Dermis microvascular lymphatic vessel endothelial cell (primary cell): Measurements from ENCODE around the gene METAP1D. TPM values are rescaled to one million over a fixed set of nuclear protein-coding genes. Genes with fewer than 3 reads are reported as not detected.
"Not testable (repeated sequence)": the region's sequence is repeated elsewhere in the genome, so short reads cannot be mapped to it uniquely, and the experiment has no call there.

Source experiments
- DNase-seq, 2 donors: peaks; one replicate each; pipeline versions ENCODE4 v3.0.0 to v3.0.0-alpha.2; 2010; ENCODE audit warnings: low read depth in 2 of 2
- total RNA-seq: library from RNA; depleted of rRNA; stranded (reverse); fragments of >200 nt; gene quantifications from 2 replicates; pipeline ENCODE4 v1.2.1, GENCODE V29; 2014

The METAP1D gene
- total RNA-seq, 1 donor from 2014 or later = 2.4 TPM

GRCh38 chr2:172101821-172102390, 102.2 kb downstream of the METAP1D start:
- no peak for DNase-seq

DNA sequence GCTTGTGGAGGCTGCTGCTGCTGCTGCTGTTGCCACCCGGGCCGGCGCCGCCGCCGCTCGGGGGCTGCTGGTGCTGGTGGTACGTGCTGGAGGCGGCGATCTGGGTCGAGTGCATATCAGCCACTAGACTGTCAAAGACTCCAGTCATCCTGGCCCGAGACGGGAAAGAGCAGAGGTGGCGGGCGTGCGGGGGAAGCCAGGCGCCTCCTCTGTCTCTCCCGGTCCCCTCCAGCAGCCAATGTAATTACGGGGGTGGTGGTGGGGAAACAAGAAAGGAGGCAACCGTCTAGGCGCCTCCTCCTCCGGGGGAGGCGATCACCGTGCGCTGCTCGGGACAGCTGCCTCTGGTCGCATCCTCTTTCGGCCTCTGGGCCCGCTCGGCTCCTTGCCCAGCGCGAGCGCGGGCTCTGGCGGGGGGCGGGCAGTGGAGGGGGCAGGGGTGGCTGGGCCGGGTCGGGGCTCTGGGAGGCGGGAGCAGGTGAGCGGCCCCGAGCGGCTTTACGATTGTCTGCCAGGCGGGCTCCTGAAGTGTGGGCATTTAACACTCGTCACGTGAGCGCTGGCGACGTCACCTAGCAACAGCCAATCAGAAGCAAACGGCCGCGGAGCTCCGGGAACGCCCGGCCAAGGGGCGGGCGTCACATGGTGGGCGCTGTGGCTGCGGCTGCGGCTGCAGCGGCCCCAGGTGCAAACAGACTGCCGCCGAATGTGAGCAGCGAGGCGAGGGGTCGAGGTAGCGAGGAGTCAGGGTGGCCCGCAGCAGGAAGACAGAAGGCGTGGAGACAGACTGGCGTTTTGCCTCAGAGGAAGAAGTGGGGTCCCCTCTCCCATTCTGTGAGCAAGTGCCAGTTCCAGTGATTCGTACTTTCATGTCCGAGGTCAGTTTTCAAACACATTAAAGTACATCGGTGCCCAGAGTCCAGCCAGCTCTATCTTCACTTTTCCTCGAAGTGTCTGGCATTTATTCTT, 102.9 kb downstream of the METAP1D start, which contains the start of gene DLX2:
Gene DLX2 (minus strand): TSS at position 510 of the 969 bp plus-strand sequence. CDS start 362 bp downstream, at position 148.
- peak; percentile 75 to 93 for DNase-seq

- peak; percentile 68 to 87 for DNase-seq
Observed at GRCh38 chr2:172103471-172104272, 103.9 kb downstream of the METAP1D start.

DNA sequence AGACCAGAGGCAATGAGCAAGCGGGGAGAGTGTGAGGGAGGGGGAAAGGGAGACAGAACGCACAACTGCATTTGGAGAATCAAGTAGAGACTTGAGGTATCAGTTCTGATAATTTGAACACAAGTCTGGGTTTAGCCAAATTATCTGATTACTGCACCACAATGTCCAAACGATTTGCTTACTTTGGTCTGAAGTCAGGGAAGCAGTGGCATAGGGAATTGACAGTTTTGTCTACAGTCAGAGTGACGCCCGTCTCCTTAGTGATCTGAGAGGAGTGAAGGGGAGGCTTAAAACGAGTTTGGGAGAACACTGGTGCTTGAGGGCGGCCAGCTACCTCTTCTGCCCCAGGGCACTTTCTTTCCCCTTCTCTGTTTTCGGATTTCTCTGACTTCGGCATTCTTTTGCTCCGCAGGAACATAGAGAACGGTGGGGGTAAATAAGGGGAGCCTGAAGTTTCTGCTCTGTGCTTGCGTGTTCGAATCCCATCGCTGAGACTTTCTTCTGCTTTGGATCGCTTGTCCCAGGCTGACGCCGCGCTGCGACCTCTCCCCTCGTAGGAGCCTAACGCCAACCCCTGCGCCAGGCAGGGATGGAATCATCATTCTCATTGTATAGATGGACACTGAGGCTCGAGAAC, 105.8 kb downstream of the METAP1D start:
- DNase-seq = no peak

DNA sequence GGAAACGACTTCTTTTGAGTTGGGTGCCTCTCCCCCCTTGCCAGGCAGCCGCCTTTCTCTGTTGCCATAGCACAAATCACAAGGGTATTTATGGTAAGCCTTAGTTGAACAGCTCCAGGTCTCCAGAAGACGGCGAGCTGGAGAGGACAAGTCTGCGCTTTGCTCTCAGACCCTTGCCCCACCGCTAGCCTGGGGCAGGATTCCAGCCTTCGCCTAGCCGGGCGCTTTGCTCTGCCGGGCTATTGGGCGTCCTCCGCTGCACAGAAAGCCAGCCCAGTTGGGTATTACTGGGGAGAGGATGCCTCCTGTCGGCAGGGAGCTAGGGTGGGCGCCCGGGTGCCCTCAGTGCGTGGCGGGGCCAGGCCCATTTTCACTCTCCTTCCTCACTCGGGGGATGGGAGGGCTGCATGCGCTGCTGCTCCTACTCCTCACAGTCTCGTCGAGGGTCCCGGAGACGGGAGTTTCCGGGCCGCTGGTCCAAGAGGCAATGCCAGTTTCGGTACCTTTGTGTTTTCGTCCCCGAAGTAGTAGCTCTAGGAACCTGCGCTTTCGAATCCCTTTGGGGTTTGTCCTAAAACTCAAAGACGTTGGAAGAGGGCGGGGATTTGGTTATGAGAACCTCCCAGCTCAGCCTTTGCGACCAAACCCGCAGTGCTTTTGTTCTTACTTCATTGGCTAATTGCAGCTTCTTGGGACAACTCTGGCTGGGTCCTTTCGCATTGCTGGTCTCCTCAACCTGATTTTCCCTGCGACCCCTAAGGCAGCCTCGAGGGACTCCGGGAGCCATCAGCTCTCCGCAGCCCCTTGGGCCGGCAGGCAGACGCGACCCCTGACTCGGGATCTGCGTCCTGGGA, 106.6 kb downstream of the METAP1D start:
- peak in 1 of 2 donors; percentile 61 for DNase-seq

GRCh38 chr2:172107690-172108586, 108.2 kb downstream of the METAP1D start:
- no peak for DNase-seq

DNA sequence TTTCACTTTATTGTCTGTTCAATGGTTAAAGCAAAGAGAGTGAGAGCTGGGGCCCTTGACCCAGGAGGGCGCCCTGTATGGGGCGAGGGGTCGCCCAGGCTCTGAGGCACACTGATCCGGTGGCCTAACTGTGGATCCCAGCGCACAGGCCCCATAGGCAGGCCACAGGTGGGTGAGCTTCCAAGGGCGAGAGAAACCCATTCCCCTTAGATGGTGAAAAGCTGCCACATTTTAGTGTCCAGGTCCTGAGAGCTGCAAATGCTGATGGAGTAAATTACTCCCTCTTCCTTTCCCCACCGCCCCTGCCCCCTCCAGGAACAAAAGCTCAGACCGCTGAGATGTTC, 108.8 kb downstream of the METAP1D start:
- DNase-seq = no peak

DNA sequence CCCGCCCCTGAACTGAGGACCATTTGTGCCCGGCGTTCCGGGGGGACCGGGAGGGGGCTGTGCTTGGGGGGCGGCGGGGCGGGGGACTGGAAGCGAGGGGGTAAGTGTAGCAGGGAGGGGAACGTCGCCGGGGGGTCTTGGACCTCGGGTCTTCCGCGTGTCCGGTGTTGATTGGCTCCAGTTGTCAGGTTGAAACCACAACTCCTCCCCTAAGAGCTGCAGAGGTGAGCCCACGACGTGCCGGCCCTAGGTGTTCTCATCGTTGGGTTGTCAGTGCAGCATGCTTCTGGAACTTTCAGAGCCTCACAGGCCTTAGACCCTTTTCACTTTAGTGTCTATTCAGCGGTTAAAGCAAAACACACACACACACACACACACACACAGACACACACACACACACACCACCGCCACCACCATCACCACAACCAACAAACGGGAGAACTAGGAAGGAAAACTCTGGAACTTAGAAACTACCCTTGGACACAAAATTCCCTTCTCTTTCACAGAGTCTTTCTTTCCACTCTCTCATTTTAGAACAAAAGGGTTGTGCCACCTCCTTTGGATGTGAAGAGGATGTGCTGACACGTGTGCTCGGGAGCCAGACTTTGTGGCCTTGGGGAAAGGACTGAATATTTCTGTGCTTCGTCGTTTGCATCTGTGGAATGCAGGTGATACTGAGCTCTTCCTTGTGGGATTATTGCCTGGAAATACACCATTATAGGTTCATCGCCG, 109.7 kb downstream of the METAP1D start:
- DNase-seq = no peak

- no peak for DNase-seq
Observed at GRCh38 chr2:172109988-172110811, 110.4 kb downstream of the METAP1D start.

GRCh38 chr2:172113617-172114016, 113.9 kb downstream of the METAP1D start:
- peak in 1 of 2 donors; percentile 62 for DNase-seq

GRCh38 chr2:172114176-172114575, 114.4 kb downstream of the METAP1D start:
- DNase-seq = not testable (repeated sequence)

DNA sequence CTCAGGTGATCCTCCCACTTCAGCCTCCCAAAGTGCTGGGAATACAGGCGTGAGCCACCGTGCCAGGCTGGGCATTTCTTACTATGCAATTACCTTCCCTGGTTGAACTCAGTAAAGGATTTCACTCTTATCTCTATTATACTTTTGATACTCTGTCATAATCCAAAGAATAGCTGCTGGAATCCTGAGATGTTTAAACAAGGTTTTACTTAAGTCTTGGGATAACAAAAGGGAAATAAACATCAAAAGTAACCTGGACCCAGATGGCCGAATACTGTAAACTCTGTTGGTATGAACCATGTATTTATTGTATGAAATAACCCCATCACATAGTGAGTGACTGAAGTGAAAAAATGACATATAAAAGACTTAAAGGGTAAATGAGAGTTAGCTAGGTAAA, 114.8 kb downstream of the METAP1D start:
- DNase-seq = no peak

DNA sequence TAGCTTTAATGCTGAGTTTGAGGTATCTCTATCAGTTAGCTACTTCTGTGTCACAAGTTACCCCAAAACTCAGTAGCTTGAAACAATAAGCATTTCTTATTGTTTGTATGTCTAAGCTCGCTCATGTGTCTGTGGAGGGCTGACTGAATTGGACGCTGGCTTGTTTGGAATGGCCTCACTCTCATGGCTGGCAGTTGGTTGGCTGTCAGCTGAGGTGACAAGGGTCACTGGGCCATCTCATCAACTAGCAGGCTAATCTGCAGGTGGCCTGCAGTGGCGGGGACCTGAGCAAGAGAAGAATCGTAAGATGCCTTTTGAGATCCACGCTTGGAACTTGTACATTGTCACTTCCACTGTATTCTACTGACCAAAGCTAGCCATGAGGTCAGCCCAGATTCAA, 116.4 kb downstream of the METAP1D start:
- no peak for DNase-seq

DNA sequence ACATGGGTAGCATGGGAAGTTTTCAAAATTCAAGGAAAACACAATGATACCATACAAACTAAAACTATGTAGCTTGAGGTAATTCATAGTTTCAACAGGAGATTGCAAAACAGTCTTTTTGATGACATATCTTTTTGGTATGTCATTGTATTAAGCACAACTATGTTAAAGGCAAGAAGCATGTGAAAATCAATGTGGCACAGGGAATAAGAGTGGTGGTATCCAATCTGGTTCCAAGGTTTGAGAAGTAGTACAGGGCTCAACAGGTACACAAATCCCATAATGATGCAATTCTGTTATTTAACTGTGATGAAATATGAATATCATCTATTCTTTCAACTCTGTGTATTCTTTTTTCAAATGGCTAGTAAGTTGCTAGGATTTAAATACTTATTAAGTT, 119.3 kb downstream of the METAP1D start:
- DNase-seq = peak; percentile 32 to 49

DNA sequence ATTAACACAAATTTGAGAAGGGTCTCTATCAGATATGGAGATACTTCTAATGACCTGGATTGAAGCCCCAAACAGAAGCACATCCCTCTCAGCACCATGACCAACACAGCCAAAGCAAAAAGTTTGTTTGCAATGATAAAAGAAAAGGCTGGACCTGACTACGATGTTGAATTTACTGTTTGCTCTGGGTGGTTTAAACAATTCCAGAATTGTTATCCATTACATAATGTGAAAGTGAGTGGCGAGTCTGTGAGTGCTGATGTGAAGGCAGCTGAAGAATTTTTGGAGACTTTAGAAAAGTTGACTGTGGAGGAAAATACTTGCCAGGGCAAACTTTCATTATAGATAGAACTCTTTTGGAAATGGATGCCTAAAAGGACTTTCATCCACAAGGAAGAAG, 120.4 kb downstream of the METAP1D start:
- no peak for DNase-seq

DNA sequence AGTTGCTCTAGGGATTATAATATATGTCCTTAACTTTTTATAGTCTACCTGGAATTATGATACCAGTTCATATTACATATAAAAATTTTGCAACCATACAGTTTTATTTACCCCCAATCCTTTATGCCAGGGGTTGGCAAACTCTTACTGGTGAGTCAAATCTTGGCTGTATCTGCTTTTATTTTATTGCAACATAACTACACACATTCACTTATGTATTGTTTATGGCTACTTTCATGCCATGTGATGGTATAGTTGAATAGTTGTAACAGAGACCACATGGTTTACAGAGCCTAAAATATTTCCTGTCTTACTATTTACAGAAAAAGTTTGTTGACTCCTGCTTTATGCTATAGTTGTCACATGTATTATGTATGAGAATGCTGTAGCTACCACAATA, 128.7 kb downstream of the METAP1D start:
- peak in 1 of 2 donors; percentile 69 for DNase-seq

GRCh38 chr2:172129404-172129803, 129.7 kb downstream of the METAP1D start:
- DNase-seq = no peak
